Activated T-helper 1 cell treated with anti-CD3 and anti-CD28 coated beads, Interleukin-2, amount 50 U/mL, for 16 hours (primary cell): Measurements from ENCODE around the gene PTCH2.
"Not testable (repeated sequence)": the region's sequence is repeated elsewhere in the genome, so short reads cannot be mapped to it uniquely, and the experiment has no call there.

Experiments
- DNase-seq, 2 donors: peaks; one replicate each; pipeline ENCODE4 v3.0.0-alpha.2; 2020; ENCODE audit warnings: low read depth in 1 of 2, low spot score in 1 of 2

Gene PTCH2

DNA sequence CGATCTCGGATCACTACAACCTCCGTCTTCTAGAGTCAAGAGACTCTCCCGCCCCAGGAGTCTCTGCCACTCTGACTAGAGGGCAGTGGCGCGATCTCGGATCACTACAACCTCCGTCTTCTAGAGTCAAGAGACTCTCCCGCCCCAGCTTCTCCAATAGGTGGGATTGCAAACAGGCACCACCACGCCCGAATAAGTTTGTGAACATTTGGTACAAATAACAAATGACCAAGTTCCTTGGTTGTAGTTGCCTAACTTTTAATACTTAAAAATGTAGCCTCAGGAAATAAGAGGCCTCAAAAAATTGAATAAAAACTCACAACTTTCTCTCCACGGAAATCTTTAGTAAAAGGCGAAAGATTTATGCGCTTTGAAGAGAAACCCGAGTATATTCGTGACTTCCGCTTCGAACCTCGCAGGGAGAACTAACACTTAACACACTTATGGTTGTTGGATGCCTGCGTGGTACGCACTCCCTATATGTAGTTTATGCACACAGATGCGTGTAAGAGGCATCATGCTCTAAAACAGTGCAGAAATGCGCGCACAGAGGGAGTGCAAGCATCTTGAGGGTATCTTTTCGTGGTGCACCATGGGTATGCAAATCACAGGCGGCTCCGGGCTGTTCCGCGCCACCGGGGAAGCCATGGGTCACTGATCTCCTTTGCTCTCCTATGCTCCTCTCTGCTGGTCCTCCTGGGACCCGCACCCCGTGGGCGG is 23.3 kb downstream of the PTCH2 start:
- peak; percentile 61 to 63 for DNase-seq

DNA sequence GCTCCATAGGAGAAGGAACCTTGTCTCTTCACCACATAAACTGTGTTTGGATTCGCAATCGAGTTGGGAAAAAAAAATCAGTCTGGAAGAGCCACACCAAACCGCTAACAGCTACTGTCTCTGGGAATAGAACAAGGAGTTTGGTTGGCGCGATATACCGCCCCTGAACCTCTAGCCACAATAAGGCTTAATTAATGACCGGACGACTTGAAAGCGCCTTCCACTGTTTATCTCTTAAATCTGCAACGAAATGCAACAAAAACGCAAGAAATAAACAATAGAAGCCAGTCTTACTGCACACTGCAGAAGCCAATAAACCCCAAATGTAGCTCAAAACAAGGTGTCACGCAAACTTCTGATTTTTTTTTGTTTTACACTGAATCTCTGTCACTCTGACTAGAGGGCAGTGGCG is 23.9 kb downstream of the PTCH2 start:
- DNase-seq = no peak

DNA sequence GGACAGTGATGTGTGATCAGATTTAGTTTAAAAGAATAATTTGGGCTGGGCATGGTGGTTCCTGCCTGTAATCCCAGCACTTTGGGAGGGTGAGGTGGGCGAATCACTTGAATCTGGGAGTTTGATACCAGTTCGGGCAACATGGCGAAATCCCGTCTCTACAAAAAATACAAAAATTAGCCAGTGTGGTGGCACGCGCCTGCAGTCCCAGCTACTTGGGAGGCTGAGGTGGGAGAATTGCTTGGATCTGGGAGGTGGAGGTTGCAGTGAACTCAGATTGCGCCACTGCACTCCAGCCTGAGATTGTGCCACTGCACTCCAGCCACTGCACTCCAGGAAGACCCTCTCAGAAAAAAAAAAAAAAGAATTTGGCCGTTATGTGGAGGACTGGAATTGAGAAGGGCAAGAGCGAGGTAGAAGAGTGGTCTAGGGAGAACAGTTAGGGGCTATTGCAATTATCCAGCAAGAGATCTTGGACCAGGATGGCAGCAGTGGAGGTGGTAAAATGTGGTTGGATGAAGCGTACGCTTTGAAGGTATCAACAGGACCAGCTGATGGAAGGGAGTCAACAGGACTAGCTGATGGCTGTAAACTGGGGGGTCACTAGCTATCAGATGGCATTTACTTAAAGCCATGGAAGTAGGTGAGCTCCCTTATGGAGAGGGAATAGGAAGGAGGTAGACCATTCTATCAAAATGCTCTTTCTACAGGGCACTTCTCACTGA is 25.1 kb downstream of the PTCH2 start:
- no peak for DNase-seq

DNA sequence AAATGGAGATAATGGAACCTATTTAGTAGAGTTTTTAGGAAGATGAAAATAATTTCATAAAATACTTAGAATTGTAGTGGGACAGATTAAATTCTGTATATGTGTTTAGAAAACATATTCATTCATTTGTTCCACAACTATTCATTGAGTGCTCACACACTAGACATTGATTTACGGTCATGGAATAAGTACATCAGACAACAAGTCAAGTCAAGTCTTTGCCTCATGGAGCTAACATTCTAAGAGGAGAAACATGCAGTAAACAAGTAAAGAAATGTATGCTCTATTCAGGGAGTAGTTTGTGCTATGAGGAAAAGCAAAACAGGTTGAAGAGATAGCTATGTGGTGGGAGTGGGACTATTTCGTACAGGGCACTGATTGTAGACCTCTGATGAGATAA is 25.7 kb downstream of the PTCH2 start:
- no peak for DNase-seq

DNA sequence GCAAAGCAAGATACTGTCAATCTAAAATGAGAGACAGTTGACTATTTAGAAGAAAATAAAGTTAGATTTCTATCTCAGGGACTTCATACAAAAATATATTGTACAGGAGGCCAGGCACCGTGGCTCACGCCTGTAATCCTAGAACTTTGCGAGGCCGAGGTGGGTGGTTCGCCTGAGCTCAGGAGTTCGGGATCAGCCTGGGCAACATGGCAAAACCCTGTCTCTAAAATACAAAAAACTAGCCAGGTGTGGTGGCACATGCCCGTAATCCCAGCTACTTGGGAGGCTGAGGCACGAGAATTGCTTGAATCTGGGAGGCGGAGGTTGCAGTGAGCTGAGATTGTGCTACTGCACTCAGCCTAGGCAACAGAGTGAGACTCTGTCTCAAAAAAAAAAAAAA is 27.1 kb downstream of the PTCH2 start:
- DNase-seq = not testable (repeated sequence)

DNA sequence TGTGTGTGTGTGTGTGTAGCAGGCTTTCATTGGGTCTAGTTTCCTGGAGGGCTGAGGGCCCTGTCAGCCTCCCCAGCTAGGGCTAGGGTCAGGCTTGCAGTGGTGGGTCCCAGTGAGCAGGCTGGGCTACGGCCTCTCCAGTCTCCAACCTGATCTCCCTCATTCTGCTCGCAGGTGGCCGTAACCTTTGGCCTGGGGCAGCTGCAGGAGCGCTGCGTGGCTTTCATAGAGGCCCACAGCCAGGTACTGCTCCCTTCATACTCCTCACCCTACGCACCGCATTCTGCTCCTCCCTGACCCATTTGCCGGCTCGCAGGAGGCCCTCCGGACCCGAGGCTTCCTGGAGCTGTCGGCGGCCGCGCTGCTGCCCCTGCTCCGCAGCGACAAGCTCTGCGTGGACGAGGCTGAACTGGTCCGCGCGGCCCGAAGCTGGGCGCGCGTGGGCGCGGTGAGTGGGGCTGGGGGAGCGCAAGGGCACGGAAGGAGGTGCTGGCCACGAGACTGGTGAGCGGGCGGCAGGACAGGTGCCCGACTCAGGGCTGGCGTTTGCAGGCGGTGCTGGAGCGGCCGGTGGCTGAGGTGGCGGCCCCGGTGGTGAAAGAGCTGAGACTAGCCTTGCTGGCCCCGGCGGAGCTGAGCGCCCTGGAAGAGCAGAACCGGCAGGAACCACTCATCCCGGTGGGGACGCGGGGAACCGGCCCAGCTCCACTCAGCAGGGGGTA is 30.1 kb downstream of the PTCH2 start:
- DNase-seq = no peak

DNA sequence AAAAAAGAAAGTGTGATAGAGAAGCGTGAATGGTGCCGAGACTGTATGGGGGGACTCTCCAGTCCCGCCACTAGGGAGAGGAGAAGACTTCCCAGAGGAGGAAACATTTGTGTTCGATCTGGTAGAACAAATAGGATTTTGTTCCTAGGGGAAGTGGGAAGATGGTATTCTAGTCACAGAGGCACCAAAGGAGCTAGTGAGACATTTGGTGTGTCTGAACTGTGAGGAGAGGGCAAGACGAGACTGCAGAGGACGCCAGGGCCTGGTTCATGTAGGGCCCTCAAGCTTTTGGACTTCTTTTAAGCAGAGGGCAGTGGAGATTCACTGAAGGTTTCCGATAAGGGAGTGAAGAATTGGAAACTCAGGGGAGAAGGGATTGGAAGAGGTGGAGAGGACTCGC is 31.8 kb downstream of the PTCH2 start:
- DNase-seq = no peak

DNA sequence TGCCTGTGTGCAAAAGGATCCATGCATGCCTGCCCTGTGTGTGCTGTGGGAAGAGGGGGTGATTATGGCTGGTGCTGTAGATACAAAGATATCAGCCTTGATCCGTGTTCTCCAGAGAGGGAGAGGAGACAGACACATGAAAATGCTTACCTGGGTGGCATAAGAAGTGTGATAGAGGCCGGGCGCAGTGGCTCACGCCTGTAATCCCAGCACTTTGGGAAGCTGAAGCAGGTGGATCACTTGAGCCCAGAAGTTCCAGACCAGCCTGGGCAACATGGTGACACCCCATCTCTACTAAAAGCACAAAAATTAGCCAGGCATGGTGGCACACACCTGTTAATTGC is 32.3 kb downstream of the PTCH2 start:
- not testable (repeated sequence) for DNase-seq

DNA sequence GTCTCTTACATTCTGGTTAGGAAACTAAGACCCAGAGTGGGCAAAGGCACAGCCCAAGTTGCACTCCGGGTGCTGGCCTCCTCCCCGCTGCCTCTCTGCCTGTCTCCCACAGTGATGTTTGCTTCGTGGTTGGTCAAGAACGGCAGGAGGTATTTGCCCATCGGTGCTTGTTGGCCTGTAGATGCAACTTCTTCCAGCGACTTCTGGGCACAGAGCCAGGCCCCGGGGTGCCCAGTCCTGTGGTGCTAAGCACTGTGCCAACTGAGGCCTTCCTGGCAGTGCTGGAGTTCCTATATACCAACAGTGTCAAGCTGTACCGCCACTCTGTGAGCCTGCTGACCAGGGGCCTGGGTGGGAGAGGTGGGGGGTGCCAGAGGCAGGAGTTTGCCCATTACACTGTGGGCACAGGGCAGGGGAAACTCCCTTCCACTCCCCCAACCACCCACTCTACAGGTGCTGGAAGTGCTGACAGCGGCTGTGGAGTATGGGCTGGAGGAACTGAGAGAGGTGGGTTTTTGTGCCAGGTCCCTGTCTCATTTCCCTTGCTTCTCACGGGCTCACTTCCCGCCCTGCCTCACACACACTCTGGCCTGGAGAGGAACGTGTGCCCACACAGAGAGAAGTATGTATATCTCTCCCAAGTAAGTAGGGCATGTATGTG is 32.8 kb downstream of the PTCH2 start:
- DNase-seq = no peak

DNA sequence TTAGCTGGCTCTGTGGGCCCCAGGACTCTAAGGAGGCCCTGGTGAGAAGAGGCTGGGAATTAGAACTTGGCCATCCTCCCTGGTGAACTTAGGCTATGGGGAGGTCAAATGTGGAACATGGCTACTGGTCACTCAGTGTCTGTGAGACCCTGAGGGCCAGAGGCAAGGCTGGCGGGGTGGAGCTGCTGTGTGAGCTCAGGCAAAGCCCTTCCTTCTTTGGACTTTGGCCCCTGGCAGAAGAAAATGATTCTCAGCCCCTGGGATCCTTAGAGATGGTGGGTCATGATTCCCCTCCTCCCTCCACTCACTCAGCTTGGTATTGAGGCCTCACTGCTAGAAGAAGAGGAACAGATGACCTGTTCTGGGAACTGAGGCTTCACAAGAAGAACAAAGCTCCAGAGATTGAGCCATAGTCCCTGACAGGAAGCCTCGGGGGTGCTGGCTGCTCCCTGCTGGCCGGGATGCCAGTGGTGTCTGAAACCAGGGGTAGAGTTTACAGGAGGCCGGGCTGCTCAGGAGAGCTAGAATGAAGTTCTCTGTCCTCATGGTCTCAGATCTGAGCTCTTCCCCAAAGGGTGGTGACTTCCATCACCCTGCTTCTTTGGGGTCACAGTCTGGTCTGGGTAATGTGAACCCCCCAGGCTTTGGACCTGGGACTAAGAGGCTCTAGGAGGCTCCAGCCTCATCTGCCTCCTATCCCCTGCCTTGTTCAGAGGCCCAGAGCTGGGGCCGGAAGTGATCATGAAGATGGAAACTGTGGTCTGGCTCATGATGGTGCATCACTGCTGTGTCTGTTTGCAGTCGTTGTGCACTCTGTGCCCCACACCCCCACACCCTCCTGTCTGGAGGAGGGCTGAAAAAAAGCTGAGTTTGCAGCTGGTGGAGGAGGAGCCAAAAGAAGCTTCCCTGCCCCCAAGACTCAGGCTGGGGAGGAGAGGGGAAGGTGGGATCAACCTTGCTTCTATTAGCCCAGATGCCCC is 33.8 kb downstream of the PTCH2 start:
- peak; percentile 68 to 75 for DNase-seq

DNA sequence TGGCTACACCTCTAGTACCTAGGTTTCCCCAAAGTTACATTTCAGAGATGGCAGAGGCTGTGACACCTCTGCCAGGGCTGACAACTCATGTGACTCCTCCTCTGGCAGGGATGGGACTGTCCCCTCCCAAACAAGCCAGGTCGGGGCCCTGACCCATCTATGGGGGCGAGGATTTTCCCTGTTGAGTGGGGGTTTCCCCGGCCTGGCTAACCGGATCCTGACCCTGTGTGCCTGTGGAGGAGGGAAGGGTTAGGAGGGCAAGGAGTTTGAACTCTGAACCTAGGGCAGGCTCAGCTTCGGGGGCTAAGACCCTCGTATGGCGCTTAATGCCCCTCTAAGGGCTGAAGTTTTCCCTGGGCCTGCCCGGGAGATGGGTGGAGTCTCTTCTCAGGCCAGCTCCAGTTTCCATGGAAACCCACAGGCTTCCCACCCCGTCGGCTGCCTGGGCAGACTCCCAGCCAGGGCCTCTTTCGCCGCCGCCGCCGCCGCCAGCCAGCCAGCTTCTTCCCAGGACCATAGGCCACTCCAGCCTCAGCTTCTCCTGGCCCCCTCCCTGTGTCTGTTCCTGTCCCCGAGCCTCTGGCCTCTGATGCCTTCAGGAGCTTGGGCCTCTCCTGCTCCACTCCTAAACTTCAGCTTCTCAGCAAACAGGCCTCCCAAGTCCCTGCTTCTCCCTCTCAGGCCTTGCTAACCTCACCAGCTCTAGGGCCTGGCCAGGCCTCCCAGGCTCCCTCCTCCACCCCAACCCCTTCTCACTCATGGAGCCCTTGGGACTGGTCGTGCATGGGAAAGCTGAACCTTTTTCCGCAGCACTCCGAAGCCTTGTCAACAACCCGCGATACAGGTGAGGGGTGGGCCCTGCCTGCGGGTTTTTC is 34.8 kb downstream of the PTCH2 start, which contains the start of gene BTBD19:
TSS of gene BTBD19 (plus strand) at position 461 of the 875 bp plus-strand sequence. CDS start at position 759, 298 bp downstream.
- peak in 1 of 2 donors; percentile 69 for DNase-seq

DNA sequence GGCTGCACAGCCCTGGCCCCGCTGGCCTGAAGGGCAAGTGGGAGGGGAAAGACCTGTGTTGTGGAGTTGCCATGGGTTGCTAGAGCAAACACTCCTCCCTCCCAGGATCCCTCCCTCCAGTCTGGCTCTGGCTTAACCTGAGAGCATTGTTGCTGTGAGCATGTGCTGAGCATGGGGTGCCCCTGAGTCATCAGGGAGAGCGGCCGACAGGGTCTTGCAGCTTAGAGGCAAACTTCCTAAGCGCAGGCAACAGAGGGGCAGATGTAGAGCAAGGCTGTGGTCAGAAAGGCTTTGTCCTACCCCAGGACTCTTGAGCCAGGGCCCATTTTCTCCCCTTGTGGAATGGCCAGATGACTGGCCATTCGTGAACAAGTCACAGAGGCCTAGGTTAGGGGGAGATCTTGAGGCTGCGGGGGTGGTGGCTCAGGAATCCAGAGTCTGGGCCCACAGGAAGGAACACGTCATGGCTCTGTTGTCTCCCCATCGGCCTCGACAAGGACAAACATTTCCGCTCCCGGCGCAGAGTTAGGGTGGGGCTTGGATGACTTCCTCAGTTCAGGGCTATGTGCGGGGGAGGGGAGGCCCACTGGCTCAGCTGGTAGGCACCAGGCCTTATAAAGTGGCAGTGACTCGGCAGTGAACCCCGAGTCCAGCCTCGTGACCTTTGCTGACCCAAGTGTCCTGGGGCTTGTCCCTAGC is 35.5 kb downstream of the PTCH2 start:
- DNase-seq = peak; percentile 75 to 90

DNA sequence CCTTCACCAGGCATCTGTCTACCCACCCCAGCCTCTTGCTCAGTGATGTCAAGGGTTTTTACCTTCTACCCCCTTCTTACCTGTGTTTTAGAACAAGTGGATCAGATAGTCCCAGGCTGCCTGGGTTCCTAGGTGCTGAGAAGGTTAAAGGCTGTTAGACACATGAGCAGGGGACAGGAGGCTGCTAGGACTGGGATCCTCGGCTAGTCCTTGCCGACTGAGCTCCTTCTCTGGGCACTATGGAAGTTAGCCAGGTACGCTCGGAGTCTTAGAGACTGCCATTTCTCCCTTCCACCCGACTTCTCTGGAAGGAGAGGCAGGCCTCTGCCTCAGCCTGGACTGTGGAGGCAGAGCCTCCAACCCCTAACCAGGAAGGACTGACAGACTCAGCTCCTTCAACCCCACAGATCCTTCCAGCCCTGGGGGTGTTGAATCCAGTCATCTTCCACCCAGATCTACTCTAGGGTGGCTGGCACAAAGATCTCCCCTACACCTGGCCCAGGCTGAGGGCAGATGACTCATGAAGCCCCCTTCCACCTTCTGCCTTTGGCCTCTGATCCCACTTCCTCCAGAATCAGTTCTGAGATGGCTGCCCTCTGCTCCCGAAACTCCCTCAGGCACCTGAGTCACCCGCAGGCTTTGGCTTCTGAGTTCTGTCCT is 36.2 kb downstream of the PTCH2 start, which contains the start of gene DYNLT4:
TSS of gene DYNLT4 (minus strand) at position 648 of the 660 bp plus-strand sequence. CDS start 683 bp downstream, outside the sequence.
- no peak for DNase-seq

DNA sequence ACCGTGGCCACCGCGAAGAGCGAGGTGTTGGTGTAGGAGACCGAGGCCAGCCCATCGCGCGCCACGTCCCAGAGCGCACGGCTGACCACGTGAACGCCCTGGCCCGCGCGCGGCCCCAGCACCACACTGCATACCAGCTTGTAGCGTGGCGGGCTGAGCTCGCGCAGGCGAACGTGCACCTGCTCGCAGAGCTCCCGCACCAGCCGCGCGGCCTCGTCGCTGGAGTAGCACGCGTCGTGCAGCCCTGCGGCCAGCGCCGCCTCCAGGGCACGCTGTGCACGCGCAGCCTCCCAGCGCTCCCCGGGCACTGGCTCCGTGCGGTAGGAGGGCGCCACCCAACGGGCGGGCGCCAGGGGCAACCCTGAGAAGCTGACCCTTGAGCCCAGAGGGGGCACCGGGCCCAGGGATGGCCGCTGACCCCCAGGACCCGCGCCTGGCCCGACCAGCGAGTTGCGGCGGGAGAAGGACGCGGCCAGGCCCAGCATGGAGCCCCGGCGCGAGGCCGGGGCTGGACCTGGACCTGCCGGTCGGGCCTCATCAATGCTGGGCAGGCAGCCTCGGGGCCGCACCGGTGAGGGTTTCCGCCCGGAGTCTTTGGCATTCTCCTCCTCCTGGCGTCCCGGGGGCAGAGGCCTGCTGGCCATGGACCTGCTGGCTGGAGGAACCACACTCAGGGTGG is 36.9 kb downstream of the PTCH2 start:
- no peak for DNase-seq

DNA sequence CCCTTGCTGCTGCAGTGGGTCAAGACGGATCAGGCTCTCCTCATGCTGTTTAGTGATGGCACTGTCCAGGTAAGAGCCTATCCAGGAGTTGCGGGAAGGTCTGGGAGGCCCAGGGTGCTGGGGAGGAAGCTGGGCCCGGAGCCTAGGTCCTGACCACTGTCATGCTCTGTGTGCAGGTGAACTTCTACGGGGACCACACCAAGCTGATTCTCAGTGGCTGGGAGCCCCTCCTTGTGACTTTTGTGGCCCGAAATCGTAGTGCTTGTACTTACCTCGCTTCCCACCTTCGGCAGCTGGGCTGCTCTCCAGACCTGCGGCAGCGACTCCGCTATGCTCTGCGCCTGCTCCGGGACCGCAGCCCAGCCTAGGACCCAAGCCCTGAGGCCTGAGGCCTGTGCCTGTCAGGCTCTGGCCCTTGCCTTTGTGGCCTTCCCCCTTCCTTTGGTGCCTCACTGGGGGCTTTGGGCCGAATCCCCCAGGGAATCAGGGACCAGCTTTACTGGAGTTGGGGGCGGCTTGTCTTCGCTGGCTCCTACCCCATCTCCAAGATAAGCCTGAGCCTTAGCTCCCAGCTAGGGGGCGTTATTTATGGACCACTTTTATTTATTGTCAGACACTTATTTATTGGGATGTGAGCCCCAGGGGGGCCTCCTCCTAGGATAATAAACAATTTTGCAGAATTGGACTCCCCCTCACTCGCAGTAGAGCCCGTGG is 37.6 kb downstream of the PTCH2 start:
- DNase-seq = no peak

DNA sequence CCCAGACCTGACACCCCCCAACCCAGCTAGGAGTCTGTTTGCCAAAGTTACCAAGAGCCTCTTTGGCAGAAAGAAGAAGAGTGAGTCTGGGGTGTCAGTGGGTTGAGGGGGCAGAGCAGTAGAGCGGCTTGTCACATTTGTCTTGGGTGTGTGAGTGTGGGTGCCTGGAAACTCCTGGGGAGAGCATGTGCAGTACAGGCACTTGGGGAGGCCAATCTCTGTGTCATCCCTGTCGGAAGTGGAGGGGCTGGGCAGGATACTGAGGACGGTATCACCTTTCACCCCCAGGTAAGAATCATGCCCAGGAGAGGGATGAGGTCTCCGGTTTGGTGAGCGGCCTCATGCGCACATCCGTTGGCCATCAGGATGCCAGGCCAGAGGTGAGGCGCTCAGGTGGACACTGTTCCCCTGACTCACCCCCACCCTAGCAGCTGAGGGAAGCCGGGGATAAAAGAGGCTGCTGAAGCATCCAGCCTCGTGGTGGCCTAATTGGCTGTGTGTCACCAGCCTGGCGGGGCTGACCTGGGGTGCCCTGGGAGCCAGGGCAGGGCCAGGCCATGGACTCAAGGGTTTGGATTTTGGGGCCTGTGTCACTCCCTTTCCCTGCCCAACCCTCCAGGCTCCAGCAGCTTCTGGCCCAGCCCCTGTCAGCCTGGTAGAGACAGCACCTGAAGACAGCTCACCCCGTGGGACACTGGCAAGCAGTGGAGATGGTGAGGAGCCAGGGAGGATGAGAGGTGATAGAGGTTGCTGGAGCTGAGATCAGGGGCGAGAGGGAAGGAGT is 39.5 kb downstream of the PTCH2 start:
- no peak for DNase-seq
